DOHH2 (cell line): ENCODE measurements around the gene COQ9.

ENCODE experiments used
- EZH2phosphoT487 ChIP-seq: fragments of 200-600 bp; sonication (generic); IDR thresholded peaks from 2 replicates; pipeline ENCODE4 v1.6.1; 2017; ENCODE audit warnings: borderline replicate concordance, mild to moderate bottlenecking, antibody characterized with exemption, low read length, moderate library complexity, mixed read lengths
- TF ChIP-seq, protein P1 (sequence below): fragments of 200-600 bp; sonication (generic); IDR thresholded peaks from one replicate; pipeline ENCODE4 v1.5.1; 2014; ENCODE audit warnings: antibody characterized with exemption, mild to moderate bottlenecking, low read depth, low read length; ENCODE audit not compliant: poor library complexity, severe bottlenecking

DNA sequence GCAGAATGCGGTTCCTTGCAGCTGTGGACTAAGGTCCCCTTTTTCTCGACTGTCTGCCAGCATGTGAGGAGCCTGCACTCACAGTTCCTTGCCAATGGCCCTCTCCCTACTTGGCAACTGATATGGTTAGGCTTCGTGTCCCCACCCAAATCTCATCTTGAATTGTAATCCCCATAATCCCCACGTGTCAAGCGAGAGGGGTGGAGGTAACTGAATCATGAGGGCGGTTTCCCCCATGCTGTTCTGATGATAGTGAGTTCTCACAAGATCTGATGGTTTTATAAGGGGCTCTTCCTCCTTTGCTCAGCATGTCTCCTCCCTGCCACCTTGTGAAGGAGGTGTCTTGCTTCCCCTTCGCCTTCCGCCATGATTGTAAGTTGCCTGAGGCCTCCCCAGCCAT lies 20.0 kb upstream of the COQ9 start:
- TF ChIP-seq, protein P1, sequence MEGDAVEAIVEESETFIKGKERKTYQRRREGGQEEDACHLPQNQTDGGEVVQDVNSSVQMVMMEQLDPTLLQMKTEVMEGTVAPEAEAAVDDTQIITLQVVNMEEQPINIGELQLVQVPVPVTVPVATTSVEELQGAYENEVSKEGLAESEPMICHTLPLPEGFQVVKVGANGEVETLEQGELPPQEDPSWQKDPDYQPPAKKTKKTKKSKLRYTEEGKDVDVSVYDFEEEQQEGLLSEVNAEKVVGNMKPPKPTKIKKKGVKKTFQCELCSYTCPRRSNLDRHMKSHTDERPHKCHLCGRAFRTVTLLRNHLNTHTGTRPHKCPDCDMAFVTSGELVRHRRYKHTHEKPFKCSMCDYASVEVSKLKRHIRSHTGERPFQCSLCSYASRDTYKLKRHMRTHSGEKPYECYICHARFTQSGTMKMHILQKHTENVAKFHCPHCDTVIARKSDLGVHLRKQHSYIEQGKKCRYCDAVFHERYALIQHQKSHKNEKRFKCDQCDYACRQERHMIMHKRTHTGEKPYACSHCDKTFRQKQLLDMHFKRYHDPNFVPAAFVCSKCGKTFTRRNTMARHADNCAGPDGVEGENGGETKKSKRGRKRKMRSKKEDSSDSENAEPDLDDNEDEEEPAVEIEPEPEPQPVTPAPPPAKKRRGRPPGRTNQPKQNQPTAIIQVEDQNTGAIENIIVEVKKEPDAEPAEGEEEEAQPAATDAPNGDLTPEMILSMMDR = no peak
- no peak for TF ChIP-seq EZH2phosphoT487
